Progenitor cell of endocrine pancreas (in vitro differentiated cells): ENCODE results near the gene PCGF1. TPM values are rescaled to one million over a fixed set of nuclear protein-coding genes. Genes with fewer than 3 reads are reported as not detected.

Source experiments
- DNase-seq: peaks from one replicate; pipeline ENCODE4 v3.0.0; 2021; ENCODE audit warnings: low spot score; ENCODE audit not compliant: unreplicated experiment
- H3K27ac Mint-ChIP-seq: 2 replicates; pipeline ENCODE4 v1.8.0; 2021; ENCODE audit warnings: mild to moderate bottlenecking, moderate library complexity, mixed read lengths
- H3K27me3 Mint-ChIP-seq: 2 replicates; pipeline ENCODE4 v1.8.0; 2021; ENCODE audit warnings: mixed read lengths
- H3K36me3 Mint-ChIP-seq: 2 replicates; pipeline ENCODE4 v1.8.0; 2022; ENCODE audit warnings: mixed read lengths; ENCODE audit not compliant: insufficient read depth
- H3K4me1 Mint-ChIP-seq: 2 replicates; pipeline ENCODE4 v1.8.0; 2021; ENCODE audit warnings: low read depth, mixed read lengths
- H3K4me3 Mint-ChIP-seq: 2 replicates; pipeline ENCODE4 v1.8.0; 2021; ENCODE audit warnings: low read depth, mild to moderate bottlenecking, moderate library complexity, mixed read lengths
- H3K9me3 Mint-ChIP-seq: 2 replicates; pipeline ENCODE4 v1.8.0; 2021; ENCODE audit warnings: low read depth, mixed read lengths
- total RNA-seq: library from RNA; stranded (reverse); gene quantifications from 2 replicates; pipeline ENCODE4 v1.2.1, GENCODE V29; 2021
- TF ChIP-seq, protein P1 (sequence below): fragments of 200-600 bp; sonication (generic); IDR thresholded peaks from one replicate; pipeline ENCODE4 v1.5.0; 2021; ENCODE audit warnings: antibody characterized with exemption, mild to moderate bottlenecking; ENCODE audit not compliant: unreplicated experiment

PCGF1 gene
- total RNA-seq, 1 donor from 2014 or later, result 24.4 TPM

DNA sequence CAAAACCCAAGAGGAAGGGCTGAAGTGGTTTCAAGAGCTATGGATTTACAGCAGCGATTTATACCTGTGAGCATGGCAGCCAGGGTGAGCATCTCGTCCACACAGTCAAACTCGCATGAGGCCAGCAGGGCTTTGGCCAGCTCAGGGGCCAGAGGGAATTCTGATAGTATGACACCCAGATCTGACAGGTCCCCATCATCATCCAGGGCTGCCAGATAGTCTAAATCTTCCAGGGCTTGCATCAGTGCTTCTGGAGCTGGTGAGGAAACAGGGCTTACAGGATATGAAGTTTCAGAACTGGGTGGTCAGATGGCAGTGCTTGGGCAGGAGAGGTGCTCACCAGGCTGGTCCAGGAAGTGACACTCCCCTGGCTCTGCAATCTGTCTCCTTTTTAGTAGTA, 15.0 kb upstream of the PCGF1 start:
- Mint-ChIP-seq H3K4me3 (no peak overlapping the region), H3K9me3 (no peaks in the 10 kb centered on the region), H3K27me3 (peaks cover 56% of the 10 kb centered on the region), H3K4me1 (no peaks in the 10 kb centered on the region), H3K27ac (no peak overlapping the region), H3K36me3 (peaks cover 11% of the 10 kb centered on the region)
- no peak for DNase-seq
- TF ChIP-seq, protein P1, sequence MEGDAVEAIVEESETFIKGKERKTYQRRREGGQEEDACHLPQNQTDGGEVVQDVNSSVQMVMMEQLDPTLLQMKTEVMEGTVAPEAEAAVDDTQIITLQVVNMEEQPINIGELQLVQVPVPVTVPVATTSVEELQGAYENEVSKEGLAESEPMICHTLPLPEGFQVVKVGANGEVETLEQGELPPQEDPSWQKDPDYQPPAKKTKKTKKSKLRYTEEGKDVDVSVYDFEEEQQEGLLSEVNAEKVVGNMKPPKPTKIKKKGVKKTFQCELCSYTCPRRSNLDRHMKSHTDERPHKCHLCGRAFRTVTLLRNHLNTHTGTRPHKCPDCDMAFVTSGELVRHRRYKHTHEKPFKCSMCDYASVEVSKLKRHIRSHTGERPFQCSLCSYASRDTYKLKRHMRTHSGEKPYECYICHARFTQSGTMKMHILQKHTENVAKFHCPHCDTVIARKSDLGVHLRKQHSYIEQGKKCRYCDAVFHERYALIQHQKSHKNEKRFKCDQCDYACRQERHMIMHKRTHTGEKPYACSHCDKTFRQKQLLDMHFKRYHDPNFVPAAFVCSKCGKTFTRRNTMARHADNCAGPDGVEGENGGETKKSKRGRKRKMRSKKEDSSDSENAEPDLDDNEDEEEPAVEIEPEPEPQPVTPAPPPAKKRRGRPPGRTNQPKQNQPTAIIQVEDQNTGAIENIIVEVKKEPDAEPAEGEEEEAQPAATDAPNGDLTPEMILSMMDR, result no peak

DNA sequence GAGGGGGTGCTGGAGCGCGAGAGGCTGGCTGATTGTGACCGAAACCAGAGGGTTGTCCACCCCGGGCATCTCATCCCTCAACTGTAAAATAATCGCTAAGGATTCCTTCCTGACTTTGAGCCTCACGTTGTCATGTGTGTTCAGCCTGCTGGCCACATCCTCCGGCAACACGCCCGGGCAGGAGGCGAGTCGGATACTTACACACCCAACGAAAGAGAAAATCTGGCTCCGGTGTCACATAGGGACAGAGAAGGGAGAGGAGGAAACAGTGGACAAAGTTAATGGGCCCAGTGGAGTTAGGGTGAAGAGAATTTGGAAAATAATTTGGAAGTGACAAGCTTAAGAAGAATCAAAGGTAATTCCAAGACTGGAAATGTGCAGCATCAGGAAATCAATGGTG, 9.2 kb upstream of the PCGF1 start:
- DNase-seq, result no peak
- Mint-ChIP-seq H3K4me1 (peaks cover 4% of the 10 kb centered on the region), H3K27me3 (peaks cover 84% of the 10 kb centered on the region), H3K36me3 (no peaks in the 10 kb centered on the region), H3K4me3 (no peak overlapping the region), H3K27ac (no peak overlapping the region), H3K9me3 (no peaks in the 10 kb centered on the region)
- TF ChIP-seq, protein P1, result no peak

DNA sequence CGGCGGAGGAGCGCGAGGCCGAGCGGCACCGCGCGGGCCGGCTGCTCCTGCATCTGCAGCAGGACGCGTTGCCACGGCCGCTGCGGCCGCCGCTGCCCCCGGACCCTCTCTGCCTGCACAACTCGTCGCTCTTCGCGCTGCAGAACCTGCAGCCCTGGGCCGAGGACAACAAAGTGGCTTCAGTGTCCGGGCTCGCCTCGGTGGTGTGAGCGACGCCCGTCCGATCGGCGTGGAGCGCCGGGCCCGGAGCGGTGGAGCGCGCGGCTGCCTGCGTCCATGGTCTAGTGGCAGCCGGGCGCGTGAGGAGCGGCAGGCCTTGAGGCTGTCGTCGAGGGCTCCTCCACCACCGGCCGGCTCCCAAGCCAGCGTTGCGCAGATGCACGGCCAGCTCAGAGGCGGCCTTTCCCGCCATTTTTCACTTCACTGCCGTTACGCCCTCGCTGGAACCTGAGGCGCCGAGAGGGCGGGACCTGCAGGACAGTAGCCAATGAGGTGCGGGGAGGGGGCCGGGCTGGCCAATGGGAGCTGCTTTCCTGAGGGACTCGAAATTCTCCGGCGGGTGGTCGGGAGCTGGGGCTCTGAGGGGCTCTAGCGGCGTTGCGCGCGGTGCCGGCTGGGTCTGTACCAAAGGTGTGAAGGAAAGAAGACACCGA, 8.6 kb upstream of the PCGF1 start:
- no peak overlapping the region for H3K4me3 Mint-ChIP-seq
- H3K4me1 Mint-ChIP-seq, result peaks cover 4% of the 10 kb centered on the region
- H3K27ac Mint-ChIP-seq, result no peak overlapping the region
- H3K9me3 Mint-ChIP-seq, result no peaks in the 10 kb centered on the region
- TF ChIP-seq, protein P1, result no peak
- no peaks in the 10 kb centered on the region for H3K36me3 Mint-ChIP-seq
- H3K27me3 Mint-ChIP-seq, result peaks cover 85% of the 10 kb centered on the region
- peak; percentile 37 for DNase-seq

DNA sequence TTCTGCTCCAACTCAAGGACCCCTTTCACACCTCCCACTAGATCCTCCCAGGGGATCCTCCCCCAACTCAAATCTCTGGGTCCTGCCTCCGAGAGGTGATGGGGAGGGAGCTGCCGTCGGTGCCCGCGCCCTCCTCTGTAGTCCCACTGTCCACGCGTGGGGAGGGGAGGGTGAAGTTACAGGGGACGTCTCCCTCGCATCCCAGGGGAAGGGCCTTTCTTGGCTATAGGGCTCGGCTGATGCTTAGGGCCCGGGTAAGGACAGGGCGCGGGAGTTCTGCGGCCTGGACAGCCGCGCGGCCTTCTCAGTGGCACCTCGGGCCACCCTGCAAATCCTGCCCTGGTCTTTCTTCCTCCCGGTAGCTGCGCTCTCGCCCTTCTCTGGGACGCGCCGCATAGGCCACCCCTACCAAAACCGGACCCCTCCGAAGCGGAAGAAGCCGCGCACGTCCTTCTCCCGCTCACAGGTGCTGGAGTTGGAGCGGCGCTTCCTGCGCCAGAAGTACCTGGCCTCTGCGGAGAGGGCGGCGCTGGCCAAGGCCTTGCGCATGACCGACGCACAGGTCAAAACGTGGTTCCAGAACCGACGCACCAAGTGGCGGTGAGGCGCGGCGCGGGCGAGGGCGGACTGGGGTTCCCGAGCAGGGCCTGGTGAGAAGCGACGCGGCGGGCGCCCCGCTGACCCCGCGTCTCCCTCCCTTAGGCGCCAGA, 7.9 kb upstream of the PCGF1 start:
- Mint-ChIP-seq H3K27ac (peak overlapping the region; percentile 82), H3K4me3 (peak overlapping the region; percentile 31), H3K27me3 (peaks cover 85% of the 10 kb centered on the region), H3K9me3 (no peaks in the 10 kb centered on the region), H3K4me1 (peaks cover 4% of the 10 kb centered on the region), H3K36me3 (no peaks in the 10 kb centered on the region)
- TF ChIP-seq, protein P1, result no peak
- peak; percentile 24 for DNase-seq

DNA sequence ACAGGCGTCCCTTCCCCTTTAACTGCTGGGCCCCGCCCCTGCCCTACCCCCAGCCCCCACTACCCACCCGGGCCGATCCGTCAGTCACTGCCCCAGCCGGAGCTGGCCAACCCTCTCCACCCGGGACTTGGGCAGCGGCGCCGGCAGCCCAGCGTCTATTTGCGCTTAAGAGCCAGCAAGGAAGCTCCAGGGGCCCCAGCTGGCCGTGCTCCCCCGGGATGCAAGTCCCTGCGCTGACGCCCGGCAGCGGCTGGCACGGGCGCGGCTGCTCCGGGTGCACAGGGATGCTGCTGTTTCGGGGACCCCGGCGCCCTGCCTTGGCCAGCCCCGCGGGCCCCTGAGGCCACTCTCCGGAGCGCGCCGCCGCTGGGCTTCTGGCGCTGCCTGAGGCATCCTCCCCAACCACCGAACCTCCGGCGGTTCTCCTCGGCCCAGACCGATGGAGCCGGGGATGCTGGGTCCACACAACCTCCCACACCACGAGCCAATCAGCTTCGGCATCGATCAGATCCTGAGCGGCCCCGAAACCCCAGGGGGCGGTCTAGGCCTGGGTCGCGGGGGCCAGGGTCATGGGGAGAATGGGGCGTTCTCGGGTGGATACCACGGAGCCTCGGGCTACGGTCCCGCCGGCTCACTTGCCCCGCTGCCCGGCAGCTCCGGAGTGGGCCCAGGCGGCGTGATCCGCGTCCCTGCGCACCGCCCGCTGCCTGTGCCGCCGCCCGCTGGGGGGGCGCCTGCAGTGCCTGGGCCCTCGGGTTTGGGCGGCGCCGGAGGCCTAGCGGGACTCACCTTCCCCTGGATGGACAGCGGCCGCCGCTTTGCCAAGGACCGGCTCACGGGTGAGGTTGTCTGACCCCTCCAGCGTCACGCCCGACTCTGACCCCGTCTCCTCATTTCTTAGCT, 7.1 kb upstream of the PCGF1 start, which contains the start of gene TLX2:
Gene TLX2 (plus strand): TSS at position 83 of the 903 bp plus-strand sequence. CDS start 357 bp downstream, at position 440.
- no peaks in the 10 kb centered on the region for H3K9me3 Mint-ChIP-seq
- peaks cover 4% of the 10 kb centered on the region for H3K4me1 Mint-ChIP-seq
- H3K27me3 Mint-ChIP-seq, result peaks cover 85% of the 10 kb centered on the region
- TF ChIP-seq, protein P1, result no peak
- no peak within 1 kb of the TSS for H3K4me3 Mint-ChIP-seq
- no peaks in the 10 kb centered on the region for H3K36me3 Mint-ChIP-seq
- DNase-seq, result no peak
- peak within 1 kb of the TSS; percentile 82 for H3K27ac Mint-ChIP-seq
